HuH-7.5 (cell line): ENCODE measurements around the gene CD200R1.
"Not testable (repeated sequence)": the region's sequence is repeated elsewhere in the genome, so short reads cannot be mapped to it uniquely, and the experiment has no call there.

Experiments used
- DNase-seq: peaks from one replicate; pipeline ENCODE4 v3.0.0; 2011; ENCODE audit warnings: low spot score

Gene CD200R1

DNA sequence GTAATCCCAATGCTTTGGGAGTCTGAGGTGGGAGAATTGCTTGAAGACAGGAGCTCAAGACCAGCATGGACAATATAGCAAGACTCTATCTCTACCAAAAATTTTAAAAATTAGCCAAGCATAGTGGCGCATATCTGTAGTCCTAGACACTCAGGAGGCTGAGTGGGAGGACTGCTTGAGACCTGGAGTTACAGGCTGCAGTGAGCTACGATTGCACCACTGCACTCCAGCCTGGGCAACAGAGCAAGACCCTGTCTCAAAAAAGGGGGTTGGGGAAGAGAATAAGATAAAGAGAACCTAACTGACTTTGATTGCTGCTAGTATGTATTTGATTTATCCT is 755 bp downstream of the CD200R1 start:
- DNase-seq: no peak

DNA sequence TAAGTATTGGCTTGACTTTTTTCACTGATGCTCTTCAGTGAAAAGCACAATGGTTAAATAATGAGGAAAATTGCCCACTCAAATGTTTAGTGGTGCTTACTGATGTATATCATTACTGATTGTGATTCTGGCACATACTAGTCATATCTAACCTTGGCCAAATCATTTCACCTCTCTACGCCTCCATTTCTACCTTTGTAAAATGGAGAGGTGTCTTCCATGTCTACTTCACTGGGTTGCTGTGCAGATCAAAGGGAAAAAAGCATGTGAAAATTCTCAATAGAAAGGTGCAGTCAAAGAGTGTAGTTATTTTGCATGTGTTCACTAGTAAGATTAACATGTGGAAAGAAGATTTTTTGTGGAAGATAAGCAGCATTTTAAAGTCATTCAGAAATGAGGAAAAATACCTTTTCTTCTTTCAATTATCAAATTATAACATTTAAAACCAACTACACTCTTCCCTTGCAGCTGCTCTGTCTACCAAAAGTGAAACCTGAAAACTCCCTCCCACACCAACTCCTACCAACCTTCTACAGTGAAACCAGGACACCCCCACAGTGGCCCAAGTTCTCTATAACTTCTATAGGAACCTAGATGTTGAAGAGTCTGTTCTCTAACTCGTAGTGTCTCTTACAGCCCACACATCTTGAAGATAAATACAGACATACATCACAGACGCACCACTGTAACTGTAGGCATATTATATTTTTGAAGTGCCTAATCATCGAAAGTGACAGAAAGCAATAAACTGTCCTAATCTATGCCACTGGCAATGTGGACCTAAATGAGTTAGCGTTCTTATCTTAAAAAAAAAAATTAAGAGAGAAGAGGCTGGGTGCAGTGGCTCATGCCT is 1.4 kb downstream of the CD200R1 start:
- DNase-seq: no peak

DNA sequence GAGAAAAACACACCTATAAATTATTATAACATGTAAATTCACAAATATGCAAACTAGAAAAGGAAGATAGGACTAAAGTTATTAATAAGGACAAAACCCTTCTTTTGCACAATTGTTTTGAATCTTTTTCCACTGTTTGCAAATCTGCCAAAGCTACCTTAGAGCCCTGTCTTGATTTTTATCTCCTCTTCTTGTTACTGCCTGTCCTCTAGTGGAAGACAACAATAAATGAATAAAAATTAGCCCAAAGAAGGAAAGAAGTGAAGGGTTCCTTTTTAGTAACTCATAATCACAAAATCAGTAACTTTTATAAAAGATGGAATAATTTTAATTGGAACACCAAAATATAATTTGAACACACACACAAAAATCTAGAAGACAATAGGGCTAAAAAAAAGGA is 2.7 kb downstream of the CD200R1 start:
- DNase-seq: no peak

- DNase-seq: no peak
These were observed 7.1 kb downstream of the CD200R1 start for GRCh38 chr3:112967828-112968227.

DNA sequence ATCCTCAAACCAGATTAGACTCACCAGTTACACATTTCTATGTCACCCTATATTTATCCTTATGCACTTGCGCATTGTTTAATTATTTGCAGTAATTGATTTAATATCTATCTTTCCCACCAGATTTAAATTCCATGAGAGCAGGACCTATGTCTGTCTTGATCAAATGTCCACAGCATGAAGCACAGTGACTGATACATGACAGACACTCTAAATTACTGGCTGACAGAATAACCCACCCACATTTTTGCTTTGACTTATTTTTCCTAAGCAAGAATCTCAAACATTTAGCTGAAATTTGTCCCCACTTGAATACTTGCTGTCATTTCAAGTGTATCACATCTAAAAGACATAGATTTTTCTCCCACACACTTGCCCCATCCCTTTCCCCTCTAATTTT is 7.5 kb downstream of the CD200R1 start:
- DNase-seq: no peak

- DNase-seq: no peak
These were observed 8.3 kb downstream of the CD200R1 start for GRCh38 chr3:112966633-112967032.

- DNase-seq: no peak
These were observed 9.2 kb downstream of the CD200R1 start for GRCh38 chr3:112965656-112966055.

- no peak for DNase-seq
These were observed 11.2 kb downstream of the CD200R1 start for GRCh38 chr3:112963683-112964082.

- no peak for DNase-seq
These were observed 15.9 kb downstream of the CD200R1 start for GRCh38 chr3:112958811-112959560.

GRCh38 chr3:112956351-112956750 is 18.6 kb downstream of the CD200R1 start:
- no peak for DNase-seq

DNA sequence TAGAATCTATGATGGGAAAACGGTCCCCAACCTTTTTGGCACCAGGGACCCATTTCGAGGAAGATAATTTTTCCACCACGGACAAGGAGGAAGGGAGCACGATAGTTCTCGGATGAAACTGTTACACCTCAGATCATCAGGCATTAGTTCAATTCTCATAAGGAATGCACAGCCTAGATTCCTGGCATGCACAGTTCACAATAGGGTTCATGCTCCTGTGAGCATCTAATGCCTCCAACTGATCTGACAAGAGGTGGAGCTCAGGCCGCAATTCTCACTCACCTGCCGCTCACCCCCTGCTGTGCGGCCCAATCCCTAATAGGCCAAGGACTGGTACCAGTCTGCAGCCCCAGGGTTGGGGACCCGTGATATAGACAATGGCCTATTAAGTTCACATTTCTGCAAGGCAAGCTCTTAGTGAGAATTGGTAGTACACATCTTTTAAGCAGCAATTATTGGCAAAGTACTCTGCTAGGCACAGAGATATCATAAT is 26.5 kb downstream of the CD200R1 start:
- no peak for DNase-seq

DNA sequence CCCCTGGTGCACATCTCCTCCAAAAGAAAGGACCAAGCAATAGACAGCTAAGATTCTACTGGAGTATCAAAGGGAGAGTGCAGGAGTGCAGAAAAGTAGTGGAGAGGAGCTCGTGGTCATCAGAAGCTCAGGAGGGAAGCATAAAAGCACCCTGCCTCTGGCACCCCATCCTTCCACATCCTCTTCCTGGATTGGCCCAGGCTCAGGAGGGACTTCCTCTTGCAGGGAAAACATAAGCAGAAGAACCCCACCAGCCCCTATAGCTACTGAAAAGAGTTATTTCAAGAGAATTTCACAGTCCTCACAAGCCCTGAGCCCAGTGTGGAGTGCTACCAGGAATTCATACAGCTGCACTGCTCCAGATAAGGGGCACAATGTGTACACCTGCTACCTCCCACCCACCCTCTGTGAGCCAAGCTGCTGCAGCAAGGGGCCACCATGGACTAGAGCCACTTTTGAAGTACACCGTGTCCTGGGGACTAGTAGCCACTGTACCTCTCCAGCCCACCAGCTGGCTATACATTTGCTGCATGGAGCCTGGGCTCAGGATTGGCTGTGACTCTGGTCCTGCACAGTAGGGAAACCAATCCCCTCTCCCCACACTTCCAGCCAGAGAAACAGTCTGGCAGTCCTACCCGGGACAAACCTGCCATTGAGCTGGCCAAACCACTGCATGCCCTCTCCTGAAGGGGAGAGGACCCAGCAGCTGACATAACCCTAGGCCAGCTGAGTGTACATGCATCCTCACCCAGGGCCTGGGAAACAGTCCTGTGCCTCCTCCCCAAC is 43.0 kb downstream of the CD200R1 start:
- DNase-seq: no peak

GRCh38 chr3:112930771-112931170 is 44.1 kb downstream of the CD200R1 start:
- DNase-seq: no peak

DNA sequence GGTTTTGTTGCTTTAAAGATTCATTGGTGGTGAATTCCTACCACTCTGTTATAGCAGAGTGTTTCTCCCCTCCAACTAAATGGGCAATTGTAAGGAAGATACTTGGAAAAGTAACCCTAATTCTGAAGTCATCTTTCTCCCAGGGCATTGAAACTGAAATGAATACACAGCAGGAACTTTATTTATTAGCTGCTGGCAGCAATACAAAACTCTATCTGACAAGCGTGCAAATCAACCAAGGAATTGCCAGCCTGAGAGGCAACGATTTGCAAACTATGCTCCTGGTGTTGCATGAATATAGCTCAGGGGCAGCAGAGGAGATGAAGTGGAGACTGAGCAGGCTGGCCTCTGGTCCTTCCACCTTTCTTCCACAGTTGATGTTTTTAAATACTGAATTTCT is 48.9 kb downstream of the CD200R1 start:
- DNase-seq: no peak

DNA sequence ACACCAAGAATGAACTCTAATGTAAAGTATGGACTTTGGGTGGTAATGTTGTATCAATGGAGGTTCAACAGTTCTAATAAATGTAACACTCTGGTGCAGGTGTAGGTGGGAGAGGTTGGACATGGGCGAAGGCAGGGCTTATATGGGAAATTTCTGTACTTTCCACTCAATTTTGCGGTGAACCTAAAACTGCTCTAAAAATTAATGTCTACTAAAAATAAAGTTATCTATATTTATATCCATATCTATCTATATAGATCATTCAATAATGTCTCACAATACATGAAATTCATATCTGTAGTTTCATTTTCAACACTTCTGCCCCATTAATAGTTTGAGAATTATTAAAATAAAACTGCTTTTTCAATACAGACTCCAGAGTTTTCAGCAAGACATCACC is 49.3 kb downstream of the CD200R1 start:
- no peak for DNase-seq

DNA sequence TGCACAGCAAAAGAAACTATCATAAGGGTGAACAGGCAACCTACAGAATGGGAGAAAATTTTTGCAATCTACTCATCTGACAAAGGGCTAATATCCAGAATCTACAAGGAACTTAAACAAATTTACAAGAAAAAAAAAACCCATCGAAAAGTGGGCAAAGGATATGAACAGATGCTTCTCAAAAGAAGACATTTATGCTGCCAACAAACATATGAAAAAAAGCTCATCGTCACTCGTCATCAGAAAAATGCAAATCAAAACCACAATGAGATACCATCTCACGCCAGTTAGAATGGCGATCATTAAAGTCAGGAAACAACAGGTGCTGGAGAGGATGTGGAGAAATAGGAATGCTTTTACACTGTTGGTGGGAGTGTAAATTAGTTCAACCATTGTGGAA is 55.4 kb downstream of the CD200R1 start:
- DNase-seq: not testable (repeated sequence)

- no peak for DNase-seq
These were observed 66.7 kb downstream of the CD200R1 start for GRCh38 chr3:112908252-112908651.

DNA sequence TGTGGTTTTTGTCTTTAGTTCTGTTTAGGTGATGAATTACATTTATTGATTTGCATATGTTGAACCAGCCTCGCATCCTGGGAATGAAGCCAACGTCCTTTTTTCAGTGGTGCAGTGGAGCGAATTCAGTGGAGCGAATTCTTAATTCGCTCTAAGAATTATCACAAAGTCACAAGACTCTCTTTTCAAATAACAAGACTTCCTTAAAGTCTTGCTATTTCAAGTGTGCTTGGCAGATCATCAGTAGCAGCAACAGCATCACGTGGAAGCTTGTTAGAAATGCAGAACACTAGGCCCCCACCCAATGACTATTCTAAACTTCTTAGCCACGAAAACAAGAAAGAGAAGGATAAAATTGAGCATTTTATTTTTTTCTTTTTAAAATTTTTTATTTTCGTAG is 70.1 kb downstream of the CD200R1 start:
- DNase-seq: no peak

DNA sequence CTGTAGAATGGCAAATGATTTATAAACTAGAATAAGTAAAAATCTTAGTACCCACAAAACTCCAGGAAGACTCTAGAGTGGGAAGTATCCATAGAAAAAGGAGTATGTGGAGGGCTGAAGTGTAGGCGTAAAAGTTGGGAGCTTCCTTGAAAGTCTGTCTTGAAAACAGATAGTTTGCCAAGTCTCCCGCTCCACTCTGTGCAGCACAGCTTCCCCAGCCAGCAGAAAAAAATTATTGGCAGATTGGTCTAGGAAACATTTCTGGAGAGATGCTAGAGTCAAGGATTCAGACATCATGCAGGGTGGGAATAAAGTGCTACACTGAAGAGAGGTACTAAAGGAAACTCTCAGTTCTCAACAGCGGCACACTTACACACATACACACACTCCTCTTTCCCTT is 74.8 kb downstream of the CD200R1 start:
- no peak for DNase-seq

- no peak for DNase-seq
These were observed 77.1 kb downstream of the CD200R1 start for GRCh38 chr3:112897791-112898190.

DNA sequence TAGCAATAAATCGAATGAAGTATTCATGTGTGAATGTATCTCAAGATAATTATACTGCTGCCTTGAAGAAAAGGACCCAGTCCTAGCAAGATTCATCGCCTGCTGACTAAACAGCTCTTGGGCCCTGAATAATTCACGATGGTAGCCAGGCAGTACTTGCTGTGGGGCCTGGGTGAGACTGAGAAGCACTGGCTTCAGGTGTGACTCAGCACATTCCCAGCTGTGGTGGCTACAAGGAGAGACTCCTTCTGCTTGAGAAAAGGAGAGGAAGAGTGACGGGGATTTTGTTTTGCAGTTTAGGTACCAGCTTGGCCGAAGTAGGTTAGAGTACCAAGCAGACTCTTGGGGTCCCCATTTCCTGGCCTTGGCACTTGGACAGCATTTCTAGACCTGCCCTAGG is 80.6 kb downstream of the CD200R1 start:
- DNase-seq: no peak

GRCh38 chr3:112889357-112889756 is 85.5 kb downstream of the CD200R1 start:
- no peak for DNase-seq
